Liver (tissue), 9 donors: Measurements from ENCODE around the gene THADA. TPM values are rescaled to one million over a fixed set of nuclear protein-coding genes. Genes with fewer than 3 reads are reported as not detected.

Experiments
- DNase-seq: peaks from one replicate; pipeline ENCODE4 v3.0.0-alpha.2; 2017; ENCODE audit warnings: low spot score
- H3K27ac ChIP-seq, 2 donors: one replicate each; pipeline ENCODE4 v1.7.0; 2013; ENCODE audit warnings: inconsistent platforms in 2 of 2, low read length in 2 of 2, control low read depth in 1 of 2, low read depth in 1 of 2, mild to moderate bottlenecking in 1 of 2
- H3K27me3 ChIP-seq, 4 donors: one replicate each; pipeline versions ENCODE4 v1.6.1 to v1.7.0; 2013; ENCODE audit warnings: low read length in 3 of 4, inconsistent platforms in 1 of 4, mild to moderate bottlenecking in 1 of 4, moderate library complexity in 1 of 4; ENCODE audit not compliant: control insufficient read depth in 4 of 4, insufficient read depth in 4 of 4
- H3K36me3 ChIP-seq, 4 donors: one replicate each; pipeline versions ENCODE4 v1.6.1 to v1.7.0; 2013; ENCODE audit warnings: low read length in 3 of 4, mild to moderate bottlenecking in 3 of 4, low read depth in 1 of 4, moderate library complexity in 1 of 4; ENCODE audit not compliant: control insufficient read depth in 4 of 4, insufficient read depth in 3 of 4
- H3K4me1 ChIP-seq, 4 donors: one replicate each; pipeline versions ENCODE4 v1.6.1 to v1.7.0; 2013; ENCODE audit warnings: low read length in 3 of 4, mild to moderate bottlenecking in 3 of 4, moderate library complexity in 1 of 4; ENCODE audit not compliant: control insufficient read depth in 4 of 4, insufficient read depth in 4 of 4
- H3K4me3 ChIP-seq, 3 donors: one replicate each; pipeline versions ENCODE4 v1.6.1 to v1.7.0; 2013; ENCODE audit warnings: low read length in 3 of 3, control low read depth in 1 of 3, low read depth in 1 of 3, mild to moderate bottlenecking in 1 of 3
- H3K9ac ChIP-seq, 2 donors: one replicate each; pipeline ENCODE4 v1.7.0; 2013; ENCODE audit warnings: low read length in 2 of 2, mild to moderate bottlenecking in 2 of 2, moderate library complexity in 2 of 2, control low read depth in 1 of 2, low read depth in 1 of 2
- H3K9me3 ChIP-seq, 4 donors: one replicate each; pipeline versions ENCODE4 v1.6.1 to v1.7.0; 2013; ENCODE audit warnings: low read length in 3 of 4; ENCODE audit not compliant: control insufficient read depth in 4 of 4
- EGR1 ChIP-seq, 2 donors: IDR thresholded peaks; 2 replicates each; pipeline ENCODE4 v1.6.1; 2016 to 2018; ENCODE audit warnings: antibody characterized with exemption in 2 of 2, low read depth in 2 of 2
- FOXA1 ChIP-seq: IDR thresholded peaks from 2 replicates; pipeline ENCODE4 v1.6.1; 2016; ENCODE audit warnings: antibody characterized with exemption
- FOXA2 ChIP-seq: IDR thresholded peaks from 2 replicates; pipeline ENCODE4 v1.6.1; 2016; ENCODE audit warnings: antibody characterized with exemption
- GABPA ChIP-seq, 2 donors: IDR thresholded peaks in 1 of 2; conservative IDR thresholded peaks in 1 of 2; 2 replicates each; pipeline ENCODE4 v1.6.1; 2016; ENCODE audit warnings: antibody characterized with exemption in 2 of 2, mild to moderate bottlenecking in 1 of 2, moderate library complexity in 1 of 2
- HNF4A ChIP-seq, 2 donors: conservative IDR thresholded peaks; 2 replicates each; pipeline ENCODE4 v1.6.1; 2016; ENCODE audit warnings: antibody characterized with exemption in 2 of 2, mild to moderate bottlenecking in 2 of 2
- HNF4G ChIP-seq: IDR thresholded peaks from 2 replicates; pipeline ENCODE4 v1.6.1; 2016; ENCODE audit warnings: antibody characterized with exemption
- JUND ChIP-seq, 2 donors: IDR thresholded peaks; 2 replicates each; pipeline ENCODE4 v1.6.1; 2016; ENCODE audit warnings: antibody characterized with exemption in 2 of 2
- NR2F2 ChIP-seq: IDR thresholded peaks from 2 replicates; pipeline ENCODE4 v1.6.1; 2016; ENCODE audit warnings: antibody characterized with exemption
- RAD21 ChIP-seq, 2 donors: IDR thresholded peaks; 2 replicates each; pipeline ENCODE4 v1.6.1; 2016; ENCODE audit warnings: antibody characterized with exemption in 2 of 2, mild to moderate bottlenecking in 2 of 2
- RXRA ChIP-seq, 2 donors: IDR thresholded peaks; 2 replicates each; pipeline ENCODE4 v1.6.1; 2017 to 2018; ENCODE audit warnings: antibody characterized with exemption in 2 of 2, mild to moderate bottlenecking in 1 of 2
- SP1 ChIP-seq: IDR thresholded peaks from 2 replicates; pipeline ENCODE4 v1.6.1; 2018; ENCODE audit warnings: antibody characterized with exemption, mild to moderate bottlenecking
- TAF1 ChIP-seq: conservative IDR thresholded peaks from 2 replicates; pipeline ENCODE4 v1.6.1; 2016; ENCODE audit warnings: antibody characterized with exemption, mild to moderate bottlenecking
- YY1 ChIP-seq: IDR thresholded peaks from 2 replicates; pipeline ENCODE4 v1.6.1; 2016; ENCODE audit warnings: antibody characterized with exemption, mild to moderate bottlenecking
- WGBS: extraction: QIAGEN DNeasy Blood & Tissue Kit; methylation state at CpG from one replicate; pipeline ENCODE4 v1.1.7; 2013; 5-methylcytosine and 5-hydroxymethylcytosine counted together
- polyA plus RNA-seq, 2 donors: library from polyadenylated mRNA; stranded (reverse) in 1 of 2; unstranded in 1 of 2; fragments of 200-250 nt in 1 of 2; fragments of >200 nt in 1 of 2; fragmentation: Nextera tagmentation in 1 of 2; extraction: Ambion mirVana in 1 of 2; gene quantifications; one replicate each; pipeline versions ENCODE4 v1.2.1 to v1.2.3, GENCODE V29; 2013 to 2015
- total RNA-seq, 2 donors: library from RNA; depleted of rRNA; stranded (reverse); fragments of >200 nt; gene quantifications; one replicate each; pipeline ENCODE4 v1.2.3, GENCODE V29; 2014
- TF ChIP-seq, protein P1 (sequence below): IDR thresholded peaks from 2 replicates; pipeline ENCODE4 v1.6.1; 2016; ENCODE audit warnings: antibody characterized with exemption
- TF ChIP-seq, protein P2 (sequence below): fragments of 150-350 bp; IDR thresholded peaks from 2 replicates; pipeline ENCODE4 v1.5.1; 2017; ENCODE audit warnings: improper control_type of control experiment, low read depth, low read length; ENCODE audit not compliant: missing input control
- TF ChIP-seq, protein P3 (sequence below): IDR thresholded peaks from 2 replicates; pipeline ENCODE4 v1.6.1; 2016; ENCODE audit warnings: antibody characterized with exemption
- TF ChIP-seq, protein P4 (sequence below): IDR thresholded peaks from 2 replicates; pipeline ENCODE4 v1.6.1; 2016; ENCODE audit warnings: antibody characterized with exemption, mild to moderate bottlenecking
- TF ChIP-seq, protein P5 (sequence below): IDR thresholded peaks from 2 replicates; pipeline ENCODE4 v1.6.1; 2016; ENCODE audit warnings: antibody characterized with exemption
- donor health status: healthy.
- donor health status: healthy.
- donor health status: healthy.
- donor health status: healthy.
- donor health status: healthy.

THADA gene
- total and polyA plus RNA-seq, 4 donors, result 12.0 to 37.2 (median 22.3) TPM

DNA sequence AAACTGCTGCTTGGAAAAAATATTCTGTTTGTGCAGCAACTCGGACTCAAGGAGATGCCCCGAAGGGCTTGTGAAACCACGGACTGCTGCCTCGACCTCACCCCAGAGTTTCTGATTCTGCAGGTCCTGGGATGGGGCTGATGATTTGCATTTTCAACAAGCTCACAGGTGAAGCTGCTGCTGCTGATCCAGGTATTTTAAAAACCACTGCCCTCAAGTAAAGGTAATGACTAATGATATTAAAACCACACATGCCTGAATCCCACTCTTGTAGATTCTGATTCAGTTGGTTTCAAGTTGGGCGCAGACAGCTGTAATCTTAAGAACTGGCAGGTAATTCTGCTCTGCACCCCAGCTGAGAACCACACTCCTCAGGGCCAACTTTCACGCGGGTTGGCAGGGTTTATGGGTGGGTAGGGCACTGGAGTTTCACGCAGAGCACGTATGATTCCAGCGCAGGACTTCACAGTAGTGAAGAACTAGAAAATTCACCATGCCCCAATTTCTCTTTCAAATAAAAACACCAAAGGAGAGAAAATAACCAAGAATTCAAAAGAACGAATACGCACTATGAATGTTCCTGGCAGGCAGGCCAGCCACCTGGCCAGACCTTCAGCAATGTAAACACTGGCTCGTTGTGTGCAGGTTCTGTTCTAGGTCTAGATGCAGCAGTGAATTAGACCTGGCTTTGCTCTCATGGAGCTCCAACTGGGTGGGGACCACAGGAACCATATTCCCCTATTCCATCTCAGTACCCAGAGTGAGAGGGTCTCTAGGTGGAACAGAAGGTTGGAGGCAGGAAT, 294.9 kb downstream of the THADA start:
- 34% methylated on average over 13 of the region's 13 CpGs for WGBS
- no peaks in the 10 kb centered on the region for H3K9me3 ChIP-seq
- DNase-seq, result no peak
- H3K36me3 ChIP-seq, result peaks cover 0 to 2% (median 0%) of the 10 kb centered on the region in 4 donors
- no peak overlapping the region for H3K4me3 ChIP-seq
- no peaks in the 10 kb centered on the region for H3K27me3 ChIP-seq
- H3K9ac ChIP-seq, result peak overlapping the region in 1 of 2 donors; percentile 61
- TF ChIP-seq EGR1 (IDR thresholded peaks at IDR 0.05; ENCODE audit: low read depth in 2 of 2), result no peak
- TF ChIP-seq RAD21 (IDR thresholded peaks at IDR 0.05), result peak; percentile 32 to 46
- no peak for TF ChIP-seq NR2F2
- TF ChIP-seq, protein P1, sequence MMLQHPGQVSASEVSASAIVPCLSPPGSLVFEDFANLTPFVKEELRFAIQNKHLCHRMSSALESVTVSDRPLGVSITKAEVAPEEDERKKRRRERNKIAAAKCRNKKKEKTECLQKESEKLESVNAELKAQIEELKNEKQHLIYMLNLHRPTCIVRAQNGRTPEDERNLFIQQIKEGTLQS, result no peak
- TF ChIP-seq, protein P2, sequence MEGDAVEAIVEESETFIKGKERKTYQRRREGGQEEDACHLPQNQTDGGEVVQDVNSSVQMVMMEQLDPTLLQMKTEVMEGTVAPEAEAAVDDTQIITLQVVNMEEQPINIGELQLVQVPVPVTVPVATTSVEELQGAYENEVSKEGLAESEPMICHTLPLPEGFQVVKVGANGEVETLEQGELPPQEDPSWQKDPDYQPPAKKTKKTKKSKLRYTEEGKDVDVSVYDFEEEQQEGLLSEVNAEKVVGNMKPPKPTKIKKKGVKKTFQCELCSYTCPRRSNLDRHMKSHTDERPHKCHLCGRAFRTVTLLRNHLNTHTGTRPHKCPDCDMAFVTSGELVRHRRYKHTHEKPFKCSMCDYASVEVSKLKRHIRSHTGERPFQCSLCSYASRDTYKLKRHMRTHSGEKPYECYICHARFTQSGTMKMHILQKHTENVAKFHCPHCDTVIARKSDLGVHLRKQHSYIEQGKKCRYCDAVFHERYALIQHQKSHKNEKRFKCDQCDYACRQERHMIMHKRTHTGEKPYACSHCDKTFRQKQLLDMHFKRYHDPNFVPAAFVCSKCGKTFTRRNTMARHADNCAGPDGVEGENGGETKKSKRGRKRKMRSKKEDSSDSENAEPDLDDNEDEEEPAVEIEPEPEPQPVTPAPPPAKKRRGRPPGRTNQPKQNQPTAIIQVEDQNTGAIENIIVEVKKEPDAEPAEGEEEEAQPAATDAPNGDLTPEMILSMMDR, result no peak
- TF ChIP-seq JUND (IDR thresholded peaks at IDR 0.05), result no peak
- TF ChIP-seq, protein P3, sequence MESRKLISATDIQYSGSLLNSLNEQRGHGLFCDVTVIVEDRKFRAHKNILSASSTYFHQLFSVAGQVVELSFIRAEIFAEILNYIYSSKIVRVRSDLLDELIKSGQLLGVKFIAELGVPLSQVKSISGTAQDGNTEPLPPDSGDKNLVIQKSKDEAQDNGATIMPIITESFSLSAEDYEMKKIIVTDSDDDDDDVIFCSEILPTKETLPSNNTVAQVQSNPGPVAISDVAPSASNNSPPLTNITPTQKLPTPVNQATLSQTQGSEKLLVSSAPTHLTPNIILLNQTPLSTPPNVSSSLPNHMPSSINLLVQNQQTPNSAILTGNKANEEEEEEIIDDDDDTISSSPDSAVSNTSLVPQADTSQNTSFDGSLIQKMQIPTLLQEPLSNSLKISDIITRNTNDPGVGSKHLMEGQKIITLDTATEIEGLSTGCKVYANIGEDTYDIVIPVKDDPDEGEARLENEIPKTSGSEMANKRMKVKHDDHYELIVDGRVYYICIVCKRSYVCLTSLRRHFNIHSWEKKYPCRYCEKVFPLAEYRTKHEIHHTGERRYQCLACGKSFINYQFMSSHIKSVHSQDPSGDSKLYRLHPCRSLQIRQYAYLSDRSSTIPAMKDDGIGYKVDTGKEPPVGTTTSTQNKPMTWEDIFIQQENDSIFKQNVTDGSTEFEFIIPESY, result no peak
- TF ChIP-seq GABPA (IDR thresholded peaks at IDR 0.05 in 1 of 2, conservative IDR thresholded peaks at IDR 0.05 in 1 of 2), result no peak
- TF ChIP-seq FOXA1, result peak; percentile 88
- peak; percentile 93 for TF ChIP-seq FOXA2
- TF ChIP-seq SP1, result no peak
- TF ChIP-seq, protein P4, sequence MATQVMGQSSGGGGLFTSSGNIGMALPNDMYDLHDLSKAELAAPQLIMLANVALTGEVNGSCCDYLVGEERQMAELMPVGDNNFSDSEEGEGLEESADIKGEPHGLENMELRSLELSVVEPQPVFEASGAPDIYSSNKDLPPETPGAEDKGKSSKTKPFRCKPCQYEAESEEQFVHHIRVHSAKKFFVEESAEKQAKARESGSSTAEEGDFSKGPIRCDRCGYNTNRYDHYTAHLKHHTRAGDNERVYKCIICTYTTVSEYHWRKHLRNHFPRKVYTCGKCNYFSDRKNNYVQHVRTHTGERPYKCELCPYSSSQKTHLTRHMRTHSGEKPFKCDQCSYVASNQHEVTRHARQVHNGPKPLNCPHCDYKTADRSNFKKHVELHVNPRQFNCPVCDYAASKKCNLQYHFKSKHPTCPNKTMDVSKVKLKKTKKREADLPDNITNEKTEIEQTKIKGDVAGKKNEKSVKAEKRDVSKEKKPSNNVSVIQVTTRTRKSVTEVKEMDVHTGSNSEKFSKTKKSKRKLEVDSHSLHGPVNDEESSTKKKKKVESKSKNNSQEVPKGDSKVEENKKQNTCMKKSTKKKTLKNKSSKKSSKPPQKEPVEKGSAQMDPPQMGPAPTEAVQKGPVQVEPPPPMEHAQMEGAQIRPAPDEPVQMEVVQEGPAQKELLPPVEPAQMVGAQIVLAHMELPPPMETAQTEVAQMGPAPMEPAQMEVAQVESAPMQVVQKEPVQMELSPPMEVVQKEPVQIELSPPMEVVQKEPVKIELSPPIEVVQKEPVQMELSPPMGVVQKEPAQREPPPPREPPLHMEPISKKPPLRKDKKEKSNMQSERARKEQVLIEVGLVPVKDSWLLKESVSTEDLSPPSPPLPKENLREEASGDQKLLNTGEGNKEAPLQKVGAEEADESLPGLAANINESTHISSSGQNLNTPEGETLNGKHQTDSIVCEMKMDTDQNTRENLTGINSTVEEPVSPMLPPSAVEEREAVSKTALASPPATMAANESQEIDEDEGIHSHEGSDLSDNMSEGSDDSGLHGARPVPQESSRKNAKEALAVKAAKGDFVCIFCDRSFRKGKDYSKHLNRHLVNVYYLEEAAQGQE, result no peak
- TF ChIP-seq HNF4G, result no peak
- TF ChIP-seq, protein P5, sequence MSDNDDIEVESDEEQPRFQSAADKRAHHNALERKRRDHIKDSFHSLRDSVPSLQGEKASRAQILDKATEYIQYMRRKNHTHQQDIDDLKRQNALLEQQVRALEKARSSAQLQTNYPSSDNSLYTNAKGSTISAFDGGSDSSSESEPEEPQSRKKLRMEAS, result no peak
- no peak for TF ChIP-seq TAF1
- peak; percentile 32 to 35 for TF ChIP-seq RXRA (IDR thresholded peaks at IDR 0.05)
- peak in 1 of 2 donors; percentile 9 for TF ChIP-seq HNF4A (conservative IDR thresholded peaks at IDR 0.05)
- TF ChIP-seq YY1, result no peak
- peaks cover 5 to 24% (median 20%) of the 10 kb centered on the region in 4 donors for H3K4me1 ChIP-seq
- peak overlapping the region; percentile 62 to 69 for H3K27ac ChIP-seq
